NK-92 treated with Interleukin-12 subunit alpha and Interleukin-12 subunit beta, amount 100 ng/mL, for 24 hours (cell line): ENCODE results near the gene SFXN4.
"Not testable (repeated sequence)": the region's sequence is repeated elsewhere in the genome, so short reads cannot be mapped to it uniquely, and the experiment has no call there.

ENCODE experiments used
- DNase-seq: peaks from one replicate; lab custom pipeline; 2025; lab: John Stamatoyannopoulos, UW

Gene SFXN4

GRCh38 chr10:119107771-119108170, 57.7 kb downstream of the SFXN4 start:
- not testable (repeated sequence) for DNase-seq

- not testable (repeated sequence) for DNase-seq
Observed at GRCh38 chr10:119107106-119107505, 58.4 kb downstream of the SFXN4 start.

- DNase-seq = not testable (repeated sequence)
Observed at GRCh38 chr10:119105899-119106298, 59.6 kb downstream of the SFXN4 start.

- DNase-seq = no peak
Observed at GRCh38 chr10:119105155-119105554, 60.4 kb downstream of the SFXN4 start.

GRCh38 chr10:119104654-119105015, 60.9 kb downstream of the SFXN4 start:
- no peak for DNase-seq

GRCh38 chr10:119103903-119104653, 61.4 kb downstream of the SFXN4 start, which contains the start of gene DENND10:
Gene DENND10 (plus strand): TSS chr10:119104113. CDS start chr10:119104143, 30 bp downstream.
- DNase-seq = peak; percentile 79

GRCh38 chr10:119103241-119103902, 62.1 kb downstream of the SFXN4 start:
- no peak for DNase-seq

- no peak for DNase-seq
Observed at GRCh38 chr10:119101366-119102098, 64.0 kb downstream of the SFXN4 start.

GRCh38 chr10:119100434-119101238, 64.9 kb downstream of the SFXN4 start:
- no peak for DNase-seq

- no peak for DNase-seq
Observed at GRCh38 chr10:119098576-119098975, 66.9 kb downstream of the SFXN4 start.

- DNase-seq = not testable (repeated sequence)
Observed at GRCh38 chr10:119096641-119097415, 68.7 kb downstream of the SFXN4 start.

GRCh38 chr10:119095640-119096039, 69.9 kb downstream of the SFXN4 start:
- DNase-seq = no peak

- DNase-seq = peak; percentile 29
Observed at GRCh38 chr10:119090968-119091367, 74.5 kb downstream of the SFXN4 start.
